Hepatocyte (in vitro differentiated cells): ENCODE results near the gene TK2. TPM values are rescaled to one million over a fixed set of nuclear protein-coding genes. Genes with fewer than 3 reads are reported as not detected.

Experiments
- DNase-seq: peaks from one replicate; pipeline ENCODE4 v3.0.0-alpha.2; 2016; ENCODE audit warnings: low spot score
- H2AFZ ChIP-seq: fragments of 200-600 bp; sonication (generic); 2 replicates; pipeline ENCODE4 v1.6.0; 2016; ENCODE audit warnings: antibody characterized with exemption, mild to moderate bottlenecking
- H3K27ac ChIP-seq: fragments of 200-600 bp; sonication (generic); 2 replicates; pipeline ENCODE4 v1.5.1; 2016; ENCODE audit warnings: mild to moderate bottlenecking
- H3K27me3 ChIP-seq: fragments of 200-600 bp; sonication (generic); 2 replicates; pipeline ENCODE4 v1.6.1; 2016
- H3K36me3 ChIP-seq: fragments of 200-600 bp; sonication (generic); replicated peaks from 2 replicates; pipeline ENCODE4 v1.5.1; 2016; ENCODE audit warnings: low read depth; ENCODE audit not compliant: insufficient read depth
- H3K4me1 ChIP-seq: fragments of 200-600 bp; sonication (generic); 2 replicates; pipeline ENCODE4 v1.5.1; 2016; ENCODE audit warnings: mild to moderate bottlenecking, moderate library complexity; ENCODE audit not compliant: insufficient read depth
- H3K4me2 ChIP-seq: fragments of 200-600 bp; sonication (generic); 2 replicates; pipeline ENCODE4 v1.6.0; 2016
- H3K4me3 ChIP-seq: fragments of 200-600 bp; sonication (generic); 2 replicates; pipeline ENCODE4 v1.5.1; 2016; ENCODE audit warnings: mild to moderate bottlenecking
- H3K79me2 ChIP-seq: fragments of 200-600 bp; sonication (generic); 2 replicates; pipeline ENCODE4 v1.6.0; 2017; ENCODE audit warnings: mild to moderate bottlenecking
- H3K9me2 ChIP-seq: fragments of 200-600 bp; sonication (generic); replicated peaks from 2 replicates; pipeline ENCODE4 v1.6.0; 2017; ENCODE audit warnings: mild to moderate bottlenecking; ENCODE audit not compliant: insufficient read depth
- H3K9me3 ChIP-seq: fragments of 200-600 bp; sonication (generic); 2 replicates; pipeline ENCODE4 v1.5.1; 2016; ENCODE audit warnings: low read depth, mild to moderate bottlenecking
- H4K20me1 ChIP-seq: fragments of 200-600 bp; sonication (generic); 2 replicates; pipeline ENCODE4 v1.6.0; 2016; ENCODE audit warnings: mild to moderate bottlenecking; ENCODE audit not compliant: insufficient read depth, poor library complexity, severe bottlenecking
- CTCF ChIP-seq: fragments of 200-600 bp; sonication (generic); IDR thresholded peaks from 2 replicates; pipeline ENCODE4 v1.5.1; 2016; ENCODE audit warnings: antibody characterized with exemption, mild to moderate bottlenecking; ENCODE audit not compliant: poor library complexity
- EZH2 ChIP-seq: fragments of 200-600 bp; sonication (generic); IDR thresholded peaks from 2 replicates; pipeline ENCODE4 v1.6.1; 2016; ENCODE audit warnings: antibody characterized with exemption, mild to moderate bottlenecking, borderline replicate concordance
- EZH2phosphoT487 ChIP-seq: fragments of 200-600 bp; sonication (generic); IDR thresholded peaks from one replicate; pipeline ENCODE4 v1.6.1; 2018; ENCODE audit warnings: antibody characterized with exemption, mild to moderate bottlenecking, low read depth, moderate library complexity; ENCODE audit not compliant: unreplicated experiment, severe bottlenecking
- WGBS: methylation state at CpG from one replicate; pipeline ENCODE4 v1.1.6; 2016; ENCODE audit warnings: low lambda C conversion rate; ENCODE audit errors: missing lambda C conversion rate; 5-methylcytosine and 5-hydroxymethylcytosine counted together
- polyA plus RNA-seq: library from polyadenylated mRNA; unstranded; fragments of >200 nt; fragmentation: Nextera tagmentation; extraction: Ambion mirVana; gene quantifications from 2 replicates; pipeline ENCODE4 v1.2.1, GENCODE V29; 2016
- total RNA-seq: library from RNA; depleted of rRNA; stranded (reverse); fragments of >200 nt; gene quantifications from 2 replicates; pipeline ENCODE4 v1.2.3, GENCODE V29; 2014

TK2 gene
- total and polyA plus RNA-seq, 2 experiments from 2014 or later, result 10.1 to 14.3 TPM

GRCh38 chr16:66517586-66518263, 32.2 kb downstream of the TK2 start:
- peaks cover 15% of the 10 kb centered on the region for H3K4me1 ChIP-seq
- 94% methylated on average over 8 of the region's 8 CpGs for WGBS
- DNase-seq, result no peak
- no peaks in the 10 kb centered on the region for H3K79me2 ChIP-seq
- H3K9me2 ChIP-seq, result no peaks in the 10 kb centered on the region
- H3K9me3 ChIP-seq, result no peaks in the 10 kb centered on the region
- H3K4me3 ChIP-seq, result no peak overlapping the region
- H3K4me2 ChIP-seq, result peak overlapping the region; percentile 57
- no peaks in the 10 kb centered on the region for H3K36me3 ChIP-seq
- H3K27me3 ChIP-seq, result no peaks in the 10 kb centered on the region
- peak overlapping the region; percentile 99 for H3K27ac ChIP-seq
- TF ChIP-seq CTCF, result no peak
- TF ChIP-seq EZH2phosphoT487, result no peak
- TF ChIP-seq EZH2, result no peak
- no peaks in the 10 kb centered on the region for H4K20me1 ChIP-seq
- H2AFZ ChIP-seq, result peak overlapping the region; percentile 24

- Histone ChIP-seq H3K9me2 (no peaks in the 10 kb centered on the region), H3K27ac (peak overlapping the region; percentile 99), H3K27me3 (no peaks in the 10 kb centered on the region), H4K20me1 (no peaks in the 10 kb centered on the region), H3K79me2 (no peaks in the 10 kb centered on the region), H3K9me3 (no peaks in the 10 kb centered on the region), H3K4me3 (no peak overlapping the region), H3K4me2 (peak overlapping the region; percentile 57), H3K36me3 (no peaks in the 10 kb centered on the region), H3K4me1 (peaks cover 15% of the 10 kb centered on the region), H2AFZ (peak overlapping the region; percentile 24)
- peak; percentile 94 for DNase-seq
- WGBS, result 53% methylated on average over 15 of the region's 15 CpGs
- no peak for TF ChIP-seq EZH2
- TF ChIP-seq CTCF, result no peak
- no peak for TF ChIP-seq EZH2phosphoT487
Observed at GRCh38 chr16:66516808-66517585, 32.9 kb downstream of the TK2 start.

GRCh38 chr16:66516509-66516807, 33.5 kb downstream of the TK2 start:
- Histone ChIP-seq H3K36me3 (no peaks in the 10 kb centered on the region), H3K9me3 (no peaks in the 10 kb centered on the region), H3K27ac (peak overlapping the region; percentile 86), H3K27me3 (no peaks in the 10 kb centered on the region), H3K4me2 (no peak overlapping the region), H3K4me1 (peaks cover 15% of the 10 kb centered on the region), H3K9me2 (no peaks in the 10 kb centered on the region), H4K20me1 (no peaks in the 10 kb centered on the region), H2AFZ (no peak overlapping the region), H3K79me2 (no peaks in the 10 kb centered on the region), H3K4me3 (no peak overlapping the region)
- TF ChIP-seq CTCF, result no peak
- no peak for TF ChIP-seq EZH2
- no peak for DNase-seq
- 83% methylated on average over 8 of the region's 8 CpGs for WGBS
